ACHN (cell line): ENCODE data around the gene MTX3.

Experiments
- DNase-seq: peaks from one replicate; pipeline ENCODE4 v3.0.0-alpha.2; 2015
- in situ Hi-C: cut with HindIII; loops from 2 replicates; pipeline ENCODE4 v1.10.0; 2017; ENCODE audit warnings: low sequenced_read_pairs, low pct_ligation_motif_present, low pct_unique_long_range_greater_than_20kb

MTX3 gene

DNA sequence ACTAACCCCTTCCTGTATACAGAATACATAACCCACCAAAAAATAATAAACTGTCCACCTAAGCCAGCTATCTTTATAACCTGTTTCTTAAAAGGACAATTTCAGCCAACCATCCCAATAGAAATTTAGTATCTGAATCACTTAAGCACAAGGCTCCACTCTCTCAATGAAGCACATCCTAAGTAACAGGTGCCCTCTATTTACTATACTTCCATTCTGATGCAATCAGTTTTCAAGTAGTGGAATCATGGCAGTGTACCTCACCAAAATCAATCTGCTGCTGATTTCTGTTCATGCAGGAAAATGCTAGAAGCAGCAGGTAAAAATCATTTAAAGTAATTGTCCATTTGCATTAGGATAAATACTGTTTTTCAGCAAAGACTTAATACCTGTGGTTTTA is 4.8 kb downstream of the MTX3 start:
- in situ Hi-C loops: no loop called here

DNA sequence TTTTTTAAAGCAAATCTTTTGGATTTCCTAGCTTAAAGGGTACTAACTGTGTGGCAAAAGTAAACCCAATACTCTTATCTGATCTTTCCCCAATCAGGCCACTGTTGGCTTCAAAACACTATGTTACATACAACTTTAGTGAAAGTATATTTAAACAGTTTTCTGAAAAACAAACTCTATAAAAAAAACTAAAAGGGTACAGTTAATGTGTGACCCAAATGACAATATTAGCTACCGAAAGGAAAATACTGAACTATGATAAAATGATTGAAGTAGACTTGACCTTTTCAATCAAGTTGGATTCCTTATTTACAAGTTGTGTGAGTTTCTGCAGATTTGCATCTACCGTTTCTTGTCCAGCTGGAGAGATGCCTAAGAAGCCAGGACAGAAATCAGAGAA is 5.8 kb downstream of the MTX3 start:
- in situ Hi-C loops: no loop called here
- DNase-seq: no peak

More for the DNA sequence above, 4.8 kb downstream of the MTX3 start:
- DNase-seq: no peak

DNA sequence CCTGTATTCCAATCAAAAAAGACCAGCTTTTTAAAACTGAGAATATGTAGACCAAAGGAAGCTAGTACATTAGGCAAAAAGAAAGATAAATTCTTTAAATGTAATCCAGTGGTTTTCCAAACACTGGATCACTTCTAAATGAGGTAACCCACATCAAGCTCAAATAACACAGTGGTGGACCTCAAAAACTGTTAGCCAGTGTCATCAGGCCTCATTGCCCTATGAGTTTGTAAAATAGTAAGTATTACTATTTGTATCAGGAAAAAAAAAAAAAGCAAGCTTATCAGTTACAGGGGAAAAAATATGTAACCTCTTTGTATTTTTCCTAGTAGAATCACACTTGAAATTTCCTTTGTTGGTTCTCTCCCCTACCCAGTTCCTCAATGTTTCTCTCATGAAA is 6.7 kb downstream of the MTX3 start:
- DNase-seq: no peak
- in situ Hi-C loops: no loop called here

GRCh38 chr5:79983618-79984017 is 7.4 kb downstream of the MTX3 start:
- in situ Hi-C loops: no loop called here
- DNase-seq: no peak

- DNase-seq: no peak
- in situ Hi-C loops: no loop called here
These were observed 8.9 kb downstream of the MTX3 start for GRCh38 chr5:79982136-79982535.

DNA sequence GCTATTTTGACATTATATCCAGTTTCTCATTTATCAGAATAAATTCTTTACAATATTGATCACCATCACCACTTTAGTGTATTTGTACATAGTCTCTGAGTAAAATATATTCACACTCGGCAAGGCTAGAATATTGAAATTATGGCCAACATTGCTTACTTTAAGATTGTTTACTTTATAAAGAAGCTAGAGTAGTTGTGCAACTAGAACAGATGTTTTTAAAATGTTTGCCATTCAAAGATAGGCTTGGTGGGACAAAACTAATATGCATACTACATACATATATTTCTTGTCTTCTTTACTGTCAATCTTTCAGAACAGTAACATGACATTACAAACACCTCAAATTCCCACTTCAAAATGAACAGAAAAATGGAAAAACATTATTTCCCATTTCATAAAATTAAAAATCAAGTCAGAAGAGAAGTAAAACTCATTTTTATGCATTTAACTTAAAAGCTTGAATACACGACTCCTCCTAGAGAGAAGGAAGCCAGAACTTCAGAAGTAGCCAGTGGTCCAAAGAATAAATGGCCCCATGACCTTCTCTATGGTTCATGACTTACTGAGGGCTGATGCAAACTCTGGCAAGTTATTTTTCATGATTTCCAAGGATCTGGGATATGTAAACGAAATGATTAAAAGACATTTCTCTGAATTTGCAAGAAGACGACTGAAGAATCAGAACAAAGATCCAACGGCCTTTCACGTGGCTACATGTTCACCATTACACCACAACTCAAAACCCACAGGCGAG is 14.1 kb downstream of the MTX3 start:
- no peak for DNase-seq
- in situ Hi-C loops: no loop called here

DNA sequence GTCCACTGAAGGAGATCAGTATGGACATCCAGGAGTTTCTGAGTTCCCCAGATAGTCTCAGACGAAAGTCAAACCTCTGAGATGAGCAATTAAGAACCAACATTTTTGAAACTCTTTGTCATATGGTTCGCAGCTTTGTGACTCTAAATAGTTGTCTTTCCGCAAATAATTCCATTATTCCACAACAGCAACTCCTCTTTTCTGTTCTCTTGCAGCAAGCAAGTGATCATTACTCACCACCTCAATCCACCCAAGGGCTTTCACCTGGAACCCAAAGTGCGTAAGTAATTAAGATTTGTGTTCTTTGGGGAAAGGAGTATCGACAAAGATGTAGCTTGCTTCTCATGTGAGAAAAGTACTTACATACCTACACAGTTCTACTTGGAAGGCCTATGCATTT is 15.6 kb downstream of the MTX3 start:
- DNase-seq: no peak

GRCh38 chr5:79974886-79975285 is 16.2 kb downstream of the MTX3 start:
- DNase-seq: peak; percentile 46
- in situ Hi-C loops: no loop called here

More for the DNA sequence above, 15.6 kb downstream of the MTX3 start:
- in situ Hi-C loops: no loop called here

- no peak for DNase-seq
- in situ Hi-C loops: no loop called here
These were observed 17.1 kb downstream of the MTX3 start for GRCh38 chr5:79973996-79974395.

DNA sequence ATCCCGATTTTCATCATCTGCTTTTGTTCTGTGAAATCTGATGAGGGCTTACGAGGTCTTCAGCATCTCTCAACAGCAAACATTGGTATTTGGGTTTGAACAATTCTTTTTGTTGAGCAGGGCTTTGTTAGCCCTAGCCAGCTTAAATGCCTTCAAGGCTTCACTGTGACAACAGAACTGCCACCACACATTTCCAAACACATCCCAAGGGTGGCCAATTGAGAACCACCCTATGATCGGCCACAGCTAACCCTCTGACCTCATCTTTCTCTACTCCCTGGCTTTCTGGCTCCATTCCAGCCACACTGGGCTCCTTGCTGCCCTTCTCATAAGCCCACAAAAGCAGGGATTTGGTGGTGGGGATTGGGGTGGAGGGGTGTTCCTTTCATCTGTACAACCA is 17.6 kb downstream of the MTX3 start:
- DNase-seq: no peak
- in situ Hi-C loops: no loop called here

DNA sequence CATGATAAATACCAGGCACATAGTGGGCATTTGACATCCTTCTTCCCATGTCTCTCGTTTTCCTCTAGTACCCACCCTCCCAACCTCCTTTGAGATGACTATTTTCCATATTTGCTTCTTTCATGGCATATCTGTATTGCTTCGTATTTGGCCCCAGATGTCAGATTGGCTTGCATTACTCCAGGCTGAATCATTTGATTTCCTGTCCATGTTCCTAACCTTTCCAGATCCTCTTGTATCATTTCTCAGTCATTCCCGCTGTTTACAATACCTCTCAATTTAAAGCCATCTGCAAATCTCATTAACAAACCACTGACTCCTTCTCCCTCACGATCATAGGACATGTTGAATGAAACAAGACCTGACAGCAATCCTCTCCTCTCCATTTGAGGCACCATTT is 19.9 kb downstream of the MTX3 start:
- DNase-seq: no peak
- in situ Hi-C loops: no loop called here

DNA sequence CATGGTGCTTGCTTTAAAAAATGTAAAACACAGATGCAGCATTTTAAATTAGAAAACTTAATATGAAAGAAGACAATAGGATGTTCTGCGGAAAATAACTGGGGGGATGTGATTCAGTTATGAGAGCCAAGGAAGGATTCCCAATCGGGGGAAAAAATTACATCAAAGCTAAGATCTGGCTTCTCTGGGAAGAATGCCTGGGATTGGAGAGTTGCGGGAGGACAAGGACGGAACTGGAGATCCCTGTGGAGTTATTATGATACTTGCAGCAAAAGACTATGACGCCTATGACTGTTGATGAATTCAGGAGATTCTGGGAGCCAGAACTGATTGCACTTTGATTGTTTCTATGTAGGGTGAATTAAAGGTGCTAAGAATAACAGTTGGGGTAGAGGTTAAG is 24.6 kb downstream of the MTX3 start:
- no peak for DNase-seq
- in situ Hi-C loops: no loop called here

DNA sequence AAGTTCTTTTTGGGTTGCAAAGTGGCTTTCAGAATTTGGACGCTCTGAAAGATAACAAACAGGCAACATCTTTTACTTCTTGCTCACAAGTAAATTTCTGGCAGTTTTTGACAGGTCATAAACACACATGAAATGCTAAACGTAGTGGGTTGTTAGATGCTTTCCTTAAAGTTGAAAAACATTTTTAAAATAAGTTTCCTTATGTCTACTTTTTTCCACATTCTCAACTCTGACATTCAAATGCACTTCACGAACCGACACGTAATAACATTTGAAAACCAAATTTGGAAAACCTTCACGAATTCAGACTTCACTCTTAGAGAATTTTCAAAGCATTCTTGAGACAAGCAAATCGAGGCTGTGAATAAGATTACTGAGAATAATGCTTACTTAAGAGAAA is 26.9 kb downstream of the MTX3 start:
- in situ Hi-C loops: no loop called here

GRCh38 chr5:79963261-79964061 is 27.6 kb downstream of the MTX3 start:
- no peak for DNase-seq
- in situ Hi-C loops: no loop called here

More for the DNA sequence above, 26.9 kb downstream of the MTX3 start:
- no peak for DNase-seq

DNA sequence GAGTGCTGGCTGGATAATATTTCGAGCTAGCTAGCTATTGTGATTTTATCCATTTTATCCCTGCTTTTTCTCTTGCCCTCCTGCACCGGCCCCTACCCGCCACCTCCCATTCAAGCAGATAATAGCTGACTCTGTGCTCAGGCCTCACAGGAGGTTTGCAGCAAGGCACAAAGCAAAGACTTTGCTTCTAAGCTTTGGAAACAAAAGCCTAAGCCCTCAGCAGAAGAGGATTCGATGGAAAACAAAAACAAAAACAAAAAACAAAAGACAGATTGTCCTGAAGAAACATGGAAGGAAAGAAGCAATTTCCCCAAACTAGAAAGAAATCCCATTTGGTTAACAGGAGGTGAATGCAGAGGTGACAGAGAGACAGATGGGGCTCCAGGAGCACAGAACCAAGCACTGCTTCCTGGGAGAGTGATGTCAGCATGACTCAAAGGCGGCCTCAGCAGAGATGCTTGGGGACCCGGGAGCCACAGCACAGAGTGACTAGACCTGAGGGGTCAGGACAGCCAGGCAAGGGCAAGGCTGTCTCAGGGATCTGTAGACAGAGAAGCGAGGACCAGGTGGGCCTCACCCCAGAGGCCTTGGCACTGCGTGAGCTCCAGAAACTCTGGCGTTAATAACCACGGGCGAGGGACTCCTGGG is 28.4 kb downstream of the MTX3 start:
- in situ Hi-C loops: no loop called here
- no peak for DNase-seq

DNA sequence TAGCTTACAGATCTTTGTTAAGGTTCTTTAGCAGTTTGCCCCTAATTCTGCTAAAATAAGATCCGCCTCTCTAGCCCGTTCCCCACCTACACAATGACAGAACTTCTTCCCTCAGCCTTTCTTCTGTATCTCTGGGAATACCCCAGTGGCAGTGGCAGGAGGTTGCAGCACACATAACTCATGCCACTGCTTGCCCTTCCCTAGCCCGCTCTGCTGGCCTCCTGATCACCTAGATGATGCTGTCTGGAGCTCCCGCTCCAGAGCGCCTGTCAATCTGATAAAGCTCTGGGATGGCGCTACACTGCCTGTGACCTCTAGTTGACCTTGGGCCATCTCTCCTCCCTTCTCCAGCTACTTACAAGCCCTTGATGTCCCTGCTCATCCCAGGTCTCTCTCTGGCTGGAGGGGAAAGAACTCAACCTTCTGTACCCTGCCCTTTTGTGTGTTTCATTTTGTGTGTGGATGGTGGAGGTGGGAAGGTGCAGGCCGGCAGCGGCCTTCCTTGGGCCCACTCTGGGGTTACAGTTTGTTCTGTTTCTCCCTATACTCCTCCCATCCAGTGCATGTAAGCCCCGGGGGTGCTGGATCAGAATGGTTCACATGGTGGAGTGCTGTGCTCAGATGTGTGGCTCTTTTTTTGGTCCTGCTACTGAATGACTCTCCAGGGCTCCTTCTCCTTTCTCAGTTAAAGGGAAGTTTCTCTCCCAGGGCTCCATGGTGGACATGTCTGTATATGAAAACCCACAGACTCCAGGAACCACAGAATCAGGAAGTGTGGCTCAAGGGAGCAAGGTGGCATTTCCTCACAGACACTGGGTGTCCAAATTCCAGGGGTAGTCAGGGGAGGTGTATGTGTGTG is 29.1 kb downstream of the MTX3 start:
- in situ Hi-C loops: no loop called here
- no peak for DNase-seq

DNA sequence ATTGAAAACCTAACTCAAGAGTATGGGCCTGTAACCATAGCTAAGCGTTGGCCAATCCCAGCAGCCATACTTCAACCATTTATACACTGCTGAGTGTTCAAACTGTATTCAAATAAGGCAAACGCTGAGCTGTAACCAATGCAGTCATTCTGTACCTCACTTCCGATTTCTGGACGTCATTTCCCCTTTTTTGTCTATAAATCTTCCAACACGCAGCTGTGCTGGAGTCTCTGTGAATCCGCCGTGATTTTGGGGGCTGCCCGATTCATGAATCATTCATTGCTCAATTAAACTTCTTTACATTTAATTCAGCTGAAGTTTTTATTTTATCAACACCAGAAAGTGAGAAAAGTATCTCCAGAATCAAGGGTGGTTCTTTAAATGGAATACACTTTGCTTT is 31.7 kb downstream of the MTX3 start:
- no peak for DNase-seq
- in situ Hi-C loops: no loop called here

GRCh38 chr5:79955941-79956670 is 35.0 kb downstream of the MTX3 start:
- peak; percentile 37 for DNase-seq
- in situ Hi-C loops: no loop called here
